PC-9 (cell line): ENCODE data around the gene SRSF4. TPM values are rescaled to one million over a fixed set of nuclear protein-coding genes. Genes with fewer than 3 reads are reported as not detected.

Source experiments
- BruUV-seq: library from RNA; stranded (reverse); fragments of 400-500 nt; replicated peaks from 2 replicates; lab custom pipeline; 2021; lab: Mats Ljungman, UMichigan
- CTCF ChIA-PET: fragments of 300-600 bp; sonication (Branson Sonifier 250); formaldehyde crosslinking; loops from one replicate; lab custom pipeline; 2022; ENCODE audit warnings: antibody characterized with exemption; lab: Charles Lee
- POLR2A ChIA-PET: fragments of 300-600 bp; sonication (Branson Sonifier 250); formaldehyde crosslinking; loops from one replicate; lab custom pipeline; 2022; ENCODE audit warnings: antibody characterized with exemption; ENCODE audit not compliant: unreplicated experiment; lab: Charles Lee
- DNase-seq, 2 experiments: peaks; one replicate each; pipeline versions ENCODE4 v3.0.0 to v3.0.0-alpha.2; 2015 to 2022; ENCODE audit warnings: mixed read lengths in 1 of 2
- H2AFZ ChIP-seq: fragments of 200-600 bp; sonication (generic); 2 replicates; pipeline ENCODE4 v1.8.1; 2017; ENCODE audit warnings: antibody characterized with exemption
- H3F3A ChIP-seq: fragments of 200-600 bp; sonication (generic); 2 replicates; pipeline ENCODE4 v1.8.1; 2017; ENCODE audit warnings: antibody characterized with exemption, mild to moderate bottlenecking, low read depth; ENCODE audit not compliant: insufficient read depth
- H3K27ac ChIP-seq: fragments of 200-600 bp; sonication (generic); 2 replicates; pipeline ENCODE4 v1.6.1; 2016; ENCODE audit warnings: mixed run types
- H3K27me3 ChIP-seq: fragments of 200-600 bp; sonication (generic); 2 replicates; pipeline ENCODE4 v1.6.1; 2016; ENCODE audit warnings: low read depth, mixed run types; ENCODE audit not compliant: insufficient read depth
- H3K36me3 ChIP-seq: fragments of 200-600 bp; sonication (generic); 2 replicates; pipeline ENCODE4 v1.6.1; 2016; ENCODE audit warnings: low read depth, mixed run types
- H3K4me1 ChIP-seq: fragments of 200-600 bp; sonication (generic); replicated peaks from 2 replicates; pipeline ENCODE4 v1.6.1; 2016; ENCODE audit warnings: mixed run types; ENCODE audit not compliant: insufficient read depth
- H3K4me2 ChIP-seq: fragments of 200-600 bp; sonication (generic); 2 replicates; pipeline ENCODE4 v1.6.1; 2017; ENCODE audit warnings: mixed run types
- H3K4me3 ChIP-seq: fragments of 200-600 bp; sonication (generic); 2 replicates; pipeline ENCODE4 v1.6.1; 2016; ENCODE audit warnings: mixed run types
- H3K79me2 ChIP-seq: fragments of 200-600 bp; sonication (generic); 2 replicates; pipeline ENCODE4 v1.6.1; 2017; ENCODE audit warnings: low read depth, mixed run types
- H3K9me2 ChIP-seq: fragments of 200-600 bp; sonication (generic); 2 replicates; pipeline ENCODE4 v1.8.1; 2017; ENCODE audit warnings: mild to moderate bottlenecking; ENCODE audit not compliant: insufficient read depth
- H3K9me3 ChIP-seq: fragments of 200-600 bp; sonication (generic); 2 replicates; pipeline ENCODE4 v1.8.1; 2016; ENCODE audit warnings: low read depth; ENCODE audit not compliant: insufficient read depth
- H4K20me1 ChIP-seq: fragments of 200-600 bp; sonication (generic); 2 replicates; pipeline ENCODE4 v1.8.1; 2017; ENCODE audit not compliant: insufficient read depth
- EZH2 ChIP-seq: fragments of 200-600 bp; sonication (generic); IDR thresholded peaks from 2 replicates; pipeline ENCODE4 v1.8.0; 2017; ENCODE audit warnings: antibody characterized with exemption, low read depth
- intact Hi-C: fragments of 100-400 bp; cut with micrococcal nuclease; formaldehyde crosslinking; loops from one replicate; pipeline ENCODE4 v1.10.0; 2022; ENCODE audit not compliant: unreplicated experiment
- total RNA-seq: library from RNA; stranded (reverse); gene quantifications from 2 replicates; pipeline ENCODE4 v1.2.3, GENCODE V29; 2021
- TF ChIP-seq, protein P1 (sequence below): fragments of 200-600 bp; sonication (generic); conservative IDR thresholded peaks from 2 replicates; pipeline ENCODE4 v1.6.1; 2017; ENCODE audit warnings: mixed run types, antibody characterized with exemption, mild to moderate bottlenecking, moderate library complexity

SRSF4 gene
- total RNA-seq, 1 experiment from 2014 or later = 87.6 TPM

GRCh38 chr1:29142714-29143113, 39.0 kb downstream of the SRSF4 start:
- POLR2A ChIA-PET = no interaction called here
- TF ChIP-seq, protein P1, sequence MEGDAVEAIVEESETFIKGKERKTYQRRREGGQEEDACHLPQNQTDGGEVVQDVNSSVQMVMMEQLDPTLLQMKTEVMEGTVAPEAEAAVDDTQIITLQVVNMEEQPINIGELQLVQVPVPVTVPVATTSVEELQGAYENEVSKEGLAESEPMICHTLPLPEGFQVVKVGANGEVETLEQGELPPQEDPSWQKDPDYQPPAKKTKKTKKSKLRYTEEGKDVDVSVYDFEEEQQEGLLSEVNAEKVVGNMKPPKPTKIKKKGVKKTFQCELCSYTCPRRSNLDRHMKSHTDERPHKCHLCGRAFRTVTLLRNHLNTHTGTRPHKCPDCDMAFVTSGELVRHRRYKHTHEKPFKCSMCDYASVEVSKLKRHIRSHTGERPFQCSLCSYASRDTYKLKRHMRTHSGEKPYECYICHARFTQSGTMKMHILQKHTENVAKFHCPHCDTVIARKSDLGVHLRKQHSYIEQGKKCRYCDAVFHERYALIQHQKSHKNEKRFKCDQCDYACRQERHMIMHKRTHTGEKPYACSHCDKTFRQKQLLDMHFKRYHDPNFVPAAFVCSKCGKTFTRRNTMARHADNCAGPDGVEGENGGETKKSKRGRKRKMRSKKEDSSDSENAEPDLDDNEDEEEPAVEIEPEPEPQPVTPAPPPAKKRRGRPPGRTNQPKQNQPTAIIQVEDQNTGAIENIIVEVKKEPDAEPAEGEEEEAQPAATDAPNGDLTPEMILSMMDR = no peak
- TF ChIP-seq EZH2 = no peak

GRCh38 chr1:29136391-29136915, 45.2 kb downstream of the SRSF4 start:
- Histone ChIP-seq H3K9me3 (no peaks in the 10 kb centered on the region), H3K27me3 (no peaks in the 10 kb centered on the region), H3K9me2 (no peaks in the 10 kb centered on the region), H3F3A (no peaks in the 10 kb centered on the region), H4K20me1 (no peaks in the 10 kb centered on the region), H3K79me2 (no peaks in the 10 kb centered on the region), H3K4me2 (peak overlapping the region; percentile 42; the same call in 1 of the 2 replicates), H3K36me3 (no peaks in the 10 kb centered on the region), H3K27ac (no peak overlapping the region), H3K4me1 (no peaks in the 10 kb centered on the region), H2AFZ (no peak overlapping the region), H3K4me3 (no peak overlapping the region)
- POLR2A ChIA-PET = interaction anchor here (0.6 kb wide), 1 partner anchor 72 kb away, joined by 3 read pairs; no protein-coding TSS in a partner anchor
- CTCF ChIA-PET = no interaction called here
- TF ChIP-seq EZH2 = no peak
- TF ChIP-seq, protein P1 = no peak
- peak; percentile 42 to 64 for DNase-seq
- intact Hi-C loops = no loop called here
- BruUV-seq = no TSS peak

More at GRCh38 chr1:29142714-29143113, 39.0 kb downstream of the SRSF4 start:
- TSS peak; percentile 6 for BruUV-seq
- H3K4me3 ChIP-seq = no peak overlapping the region
- H3K9me2 ChIP-seq = no peaks in the 10 kb centered on the region
- intact Hi-C loops = loop anchor here (10.0 kb wide), 1 partner anchor 258 kb away; no protein-coding TSS in a partner anchor
- H2AFZ ChIP-seq = no peak overlapping the region
- H3K9me3 ChIP-seq = no peaks in the 10 kb centered on the region
- CTCF ChIA-PET = no interaction called here
- no peak for DNase-seq
- H3K27me3 ChIP-seq = no peaks in the 10 kb centered on the region
- H3K36me3 ChIP-seq = no peaks in the 10 kb centered on the region; the same call in 1 of the 2 replicates
- H3F3A ChIP-seq = peaks cover 23% of the 10 kb centered on the region
- H3K4me1 ChIP-seq = peaks cover 8% of the 10 kb centered on the region
- no peaks in the 10 kb centered on the region for H3K79me2 ChIP-seq
- no peak overlapping the region for H3K27ac ChIP-seq
- H4K20me1 ChIP-seq = no peaks in the 10 kb centered on the region
- no peak overlapping the region for H3K4me2 ChIP-seq

- intact Hi-C loops = no loop called here
- H3K9me3 ChIP-seq = no peaks in the 10 kb centered on the region
- no peaks in the 10 kb centered on the region for H3K27me3 ChIP-seq
- no peak overlapping the region for H3K4me3 ChIP-seq
- no peaks in the 10 kb centered on the region for H4K20me1 ChIP-seq
- CTCF ChIA-PET = no interaction called here
- no peak for DNase-seq
- POLR2A ChIA-PET = no interaction called here
- H3K36me3 ChIP-seq = no peaks in the 10 kb centered on the region
- BruUV-seq = no TSS peak
- H3K4me1 ChIP-seq = no peaks in the 10 kb centered on the region
- H3K27ac ChIP-seq = no peak overlapping the region
- no peaks in the 10 kb centered on the region for H3K9me2 ChIP-seq
- TF ChIP-seq, protein P1 = no peak
- TF ChIP-seq EZH2 = no peak
- H3K4me2 ChIP-seq = no peak overlapping the region
- no peaks in the 10 kb centered on the region for H3F3A ChIP-seq
- no peaks in the 10 kb centered on the region for H3K79me2 ChIP-seq
- no peak overlapping the region for H2AFZ ChIP-seq
Observed at GRCh38 chr1:29134695-29135028, 47.0 kb downstream of the SRSF4 start.
